Neuronal stem cell (in vitro differentiated cells): ENCODE measurements around the gene KPTN.
A peak's percentile ranks its signal among the peaks of the same experiment; 100 is the strongest.

ENCODE experiments used
- DNase-seq: peaks from one replicate; pipeline ENCODE4 v3.0.0-alpha.2; 2013; ENCODE audit warnings: low spot score
- H2AFZ ChIP-seq: one replicate; pipeline ENCODE4 v1.6.1; 2013; ENCODE audit warnings: mild to moderate bottlenecking, low read length, inconsistent platforms
- H2AK5ac ChIP-seq: 2 replicates; pipeline ENCODE4 v1.6.1; 2013; ENCODE audit warnings: low read depth, mild to moderate bottlenecking, inconsistent platforms, low read length, moderate library complexity, mixed read lengths
- H2BK120ac ChIP-seq: 2 replicates; pipeline ENCODE4 v1.6.1; 2013; ENCODE audit warnings: low read depth, mild to moderate bottlenecking, inconsistent platforms, low read length, moderate library complexity, mixed read lengths
- H2BK12ac ChIP-seq: one replicate; pipeline ENCODE4 v1.6.1; 2013; ENCODE audit warnings: low read length, inconsistent platforms
- H2BK15ac ChIP-seq: 2 replicates; pipeline ENCODE4 v1.6.1; 2013; ENCODE audit warnings: mild to moderate bottlenecking, low read length, inconsistent platforms, mixed read lengths
- H2BK5ac ChIP-seq: one replicate; pipeline ENCODE4 v1.6.1; 2013; ENCODE audit warnings: inconsistent platforms, mild to moderate bottlenecking, low read length, moderate library complexity
- H3K14ac ChIP-seq: one replicate; pipeline ENCODE4 v1.6.1; 2013; ENCODE audit warnings: low read length, inconsistent platforms
- H3K18ac ChIP-seq: 2 replicates; pipeline ENCODE4 v1.6.1; 2013; ENCODE audit warnings: low read length, inconsistent platforms
- H3K23ac ChIP-seq: 2 replicates; pipeline ENCODE4 v1.6.1; 2013; ENCODE audit warnings: low read depth, mild to moderate bottlenecking, mixed read lengths, low read length, inconsistent platforms; ENCODE audit not compliant: poor library complexity
- H3K27ac ChIP-seq: replicated peaks from 3 replicates; pipeline ENCODE4 v1.5.1; 2013; ENCODE audit warnings: low read length, inconsistent platforms
- H3K27me3 ChIP-seq, 3 experiments: 2 replicates each; pipeline ENCODE4 v1.6.1; 2013; ENCODE audit warnings: low read length in 3 of 3, mild to moderate bottlenecking in 2 of 3, inconsistent platforms in 1 of 3, low read depth in 1 of 3, mixed read lengths in 1 of 3, moderate library complexity in 1 of 3; ENCODE audit not compliant: control insufficient read depth in 3 of 3, insufficient read depth in 3 of 3
- H3K36me3 ChIP-seq, 2 donors: replicated peaks in 1 of 2; 2 replicates each; pipeline ENCODE4 v1.6.1; 2013; ENCODE audit warnings: low read length in 2 of 2; ENCODE audit not compliant: control insufficient read depth in 2 of 2, insufficient read depth in 2 of 2
- H3K4ac ChIP-seq: 2 replicates; pipeline ENCODE4 v1.6.1; 2013; ENCODE audit warnings: inconsistent platforms, mild to moderate bottlenecking, low read length, moderate library complexity
- H3K4me1 ChIP-seq, 2 donors: 1 replicate in 1 of 2; 2 replicates in 1 of 2; pipeline ENCODE4 v1.6.1; 2013; ENCODE audit warnings: low read length in 2 of 2, low read depth in 1 of 2; ENCODE audit not compliant: control insufficient read depth in 2 of 2, insufficient read depth in 1 of 2
- H3K4me2 ChIP-seq: one replicate; pipeline ENCODE4 v1.6.1; 2013; ENCODE audit warnings: mild to moderate bottlenecking, low read length, inconsistent platforms; ENCODE audit not compliant: insufficient read depth, poor library complexity, severe bottlenecking
- H3K4me3 ChIP-seq, 2 donors: 2 replicates each; pipeline ENCODE4 v1.5.1; 2013; ENCODE audit warnings: low read length in 2 of 2, mild to moderate bottlenecking in 2 of 2, inconsistent platforms in 1 of 2, moderate library complexity in 1 of 2
- H3K79me1 ChIP-seq: one replicate; pipeline ENCODE4 v1.6.1; 2013; ENCODE audit warnings: low read depth, mild to moderate bottlenecking, inconsistent platforms, low read length, moderate library complexity
- H3K9ac ChIP-seq: one replicate; pipeline ENCODE4 v1.6.1; 2013; ENCODE audit warnings: mild to moderate bottlenecking, low read depth, low read length, inconsistent platforms; ENCODE audit not compliant: poor library complexity
- H3K9me3 ChIP-seq, 2 donors: replicated peaks in 1 of 2; 2 replicates each; pipeline versions ENCODE3 to v1.6.1; 2013; ENCODE audit warnings: low read length in 2 of 2, mild to moderate bottlenecking in 2 of 2, inconsistent platforms in 1 of 2, low read depth in 1 of 2, mixed read lengths in 1 of 2, moderate library complexity in 1 of 2; ENCODE audit not compliant: control insufficient read depth in 2 of 2, insufficient read depth in 1 of 2
- H4K8ac ChIP-seq: one replicate; pipeline ENCODE4 v1.6.1; 2013; ENCODE audit warnings: low read depth, mild to moderate bottlenecking, inconsistent platforms, low read length, moderate library complexity
- H4K91ac ChIP-seq: one replicate; pipeline ENCODE4 v1.6.1; 2013; ENCODE audit warnings: low read length, low read depth, mild to moderate bottlenecking, inconsistent platforms; ENCODE audit not compliant: poor library complexity
- WGBS, 2 donors: extraction: QIAGEN DNeasy Blood & Tissue Kit; methylation state at CpG; one replicate each; pipeline ENCODE4 v1.1.7; 2013; ENCODE audit warnings: missing lambda C conversion rate in 2 of 2, mixed read lengths in 1 of 2; ENCODE audit not compliant: insufficient read length in 2 of 2, insufficient replicate concordance in 1 of 2; ENCODE audit errors: extremely low coverage in 2 of 2; 5-methylcytosine and 5-hydroxymethylcytosine counted together

Gene KPTN

DNA sequence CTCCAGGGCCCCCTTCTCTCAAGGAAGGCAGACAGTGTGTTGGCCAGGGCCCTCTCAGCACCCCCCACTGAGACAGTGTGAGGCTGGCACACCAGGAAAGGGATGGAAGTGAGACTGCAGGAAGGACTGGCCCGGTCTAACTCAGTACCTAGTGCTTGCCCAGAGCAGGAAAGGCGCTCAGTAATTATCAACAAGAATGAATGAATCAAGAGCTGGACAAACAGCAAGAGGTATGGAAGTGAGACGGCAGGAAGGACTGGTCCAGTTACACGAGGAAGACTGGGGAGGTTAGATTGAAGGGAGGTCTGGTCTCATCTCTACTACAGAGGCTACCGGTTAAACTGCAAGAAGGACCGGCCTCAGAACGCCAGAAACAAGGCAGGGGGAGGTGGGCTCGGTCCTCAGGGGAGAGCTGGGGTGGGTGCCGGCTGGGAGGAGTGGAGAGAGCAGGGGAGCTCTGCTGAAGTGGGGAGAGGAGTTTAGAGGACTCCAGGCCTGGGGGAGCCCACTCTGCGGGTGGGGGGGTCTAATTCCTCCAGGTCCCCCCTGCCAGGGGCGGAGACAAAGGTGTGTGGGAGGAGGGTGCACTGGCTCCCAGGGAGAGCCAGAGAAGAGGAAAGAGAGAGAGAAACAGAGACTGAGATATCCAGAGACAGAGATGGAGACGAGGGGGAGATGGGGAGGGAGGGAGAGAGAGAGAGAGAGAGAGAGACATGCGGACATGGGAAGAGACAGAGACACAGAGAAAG is 13.4 kb downstream of the KPTN start:
- Histone ChIP-seq H3K4ac (no peak overlapping the region), H3K4me2 (peak overlapping the region; percentile 80), H4K91ac (no peak overlapping the region), H2BK120ac (no peak overlapping the region), H3K36me3 (no peaks in the 10 kb centered on the region), H3K9ac (peak overlapping the region; percentile 50), H3K79me1 (peaks cover 1% of the 10 kb centered on the region), H2BK12ac (no peak overlapping the region), H2BK15ac (peak overlapping the region; percentile 97), H3K9me3 (no peaks in the 10 kb centered on the region), H4K8ac (no peak overlapping the region), H3K27me3 (peaks cover 0 to 25% (median 3%) of the 10 kb centered on the region in 3 experiments), H3K18ac (peak overlapping the region; percentile 84), H3K27ac (no peak overlapping the region), H3K4me1 (peaks cover 9 to 30% of the 10 kb centered on the region in 2 donors), H2BK5ac (peak overlapping the region; percentile 66), H3K14ac (peak overlapping the region; percentile 31), H2AK5ac (peak overlapping the region; percentile 93), H3K4me3 (peak overlapping the region in 1 of 2 donors; percentile 81), H2AFZ (no peak overlapping the region), H3K23ac (no peak overlapping the region)
- no peak for DNase-seq
- WGBS, 2 donors = no CpG with 5 or more reads among the region's 13 CpGs

DNA sequence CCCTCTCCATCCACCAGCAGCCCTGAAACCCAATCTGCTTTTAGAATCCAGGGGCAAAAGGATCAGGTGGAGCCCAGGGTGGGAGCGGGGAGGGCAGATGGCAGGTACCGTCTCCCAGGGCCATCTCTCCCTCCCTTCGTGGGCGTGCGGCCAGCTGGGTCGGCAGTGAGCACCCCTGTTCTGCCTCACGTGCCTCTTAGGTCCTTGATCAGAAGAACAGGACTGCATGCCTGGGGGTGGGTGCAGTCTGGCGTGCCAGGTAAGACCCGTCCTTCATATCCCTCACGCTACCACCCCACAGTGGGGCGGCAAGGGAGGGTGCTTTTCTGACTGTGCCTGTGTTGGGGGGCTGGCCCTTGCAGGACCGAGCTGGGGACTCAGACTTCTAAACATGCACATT is 14.3 kb downstream of the KPTN start:
- WGBS, 2 donors = no CpG with 5 or more reads among the region's 12 CpGs
- Histone ChIP-seq H3K4me2 (peak overlapping the region; percentile 14), H2AFZ (no peak overlapping the region), H2BK15ac (peak overlapping the region; percentile 97), H3K14ac (peak overlapping the region; percentile 67), H3K36me3 (no peaks in the 10 kb centered on the region), H4K8ac (no peak overlapping the region), H3K23ac (peak overlapping the region; percentile 92), H4K91ac (peak overlapping the region; percentile 11), H2BK12ac (peak overlapping the region; percentile 93), H2BK120ac (no peak overlapping the region), H3K9me3 (no peaks in the 10 kb centered on the region), H3K27me3 (peaks cover 0 to 25% (median 3%) of the 10 kb centered on the region in 3 experiments), H2AK5ac (peak overlapping the region; percentile 93), H2BK5ac (peak overlapping the region; percentile 77), H3K9ac (peak overlapping the region; percentile 79), H3K79me1 (no peaks in the 10 kb centered on the region), H3K18ac (peak overlapping the region; percentile 84), H3K4ac (peak overlapping the region; percentile 4), H3K4me1 (peaks cover 9 to 30% of the 10 kb centered on the region in 2 donors), H3K27ac (no peak overlapping the region), H3K4me3 (no peak overlapping the region)
- DNase-seq = no peak

DNA sequence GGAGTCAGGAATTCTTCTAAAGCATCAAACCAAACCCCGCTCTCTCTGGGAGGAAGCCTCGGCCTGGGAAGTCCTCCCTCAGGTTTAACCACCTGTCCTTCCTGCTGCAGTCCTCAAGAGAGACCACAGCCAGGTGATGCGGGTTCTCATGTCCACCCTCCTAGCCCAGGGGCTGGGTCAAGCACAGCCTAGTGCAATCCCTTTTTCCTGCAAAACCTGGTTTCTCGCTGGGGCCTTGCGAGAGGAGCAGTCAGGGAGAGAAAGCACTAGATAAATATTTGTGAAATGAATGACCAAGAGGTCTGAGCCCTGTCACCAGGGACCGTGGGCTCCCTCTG is 14.7 kb downstream of the KPTN start:
- H4K91ac ChIP-seq = peak overlapping the region; percentile 11
- no peak overlapping the region for H4K8ac ChIP-seq
- no peaks in the 10 kb centered on the region for H3K79me1 ChIP-seq
- peaks cover 0 to 25% (median 3%) of the 10 kb centered on the region in 3 experiments for H3K27me3 ChIP-seq
- no peaks in the 10 kb centered on the region for H3K9me3 ChIP-seq
- H3K4me1 ChIP-seq = peaks cover 9 to 30% of the 10 kb centered on the region in 2 donors
- H2BK15ac ChIP-seq = peak overlapping the region; percentile 97
- H2BK120ac ChIP-seq = no peak overlapping the region
- no peak for DNase-seq
- H2AK5ac ChIP-seq = peak overlapping the region; percentile 93
- H2BK12ac ChIP-seq = no peak overlapping the region
- no peak overlapping the region for H3K27ac ChIP-seq
- no peak overlapping the region for H3K4me3 ChIP-seq
- H3K9ac ChIP-seq = peak overlapping the region; percentile 64
- H2AFZ ChIP-seq = no peak overlapping the region
- no peak overlapping the region for H3K4ac ChIP-seq
- no peaks in the 10 kb centered on the region for H3K36me3 ChIP-seq
- H3K18ac ChIP-seq = peak overlapping the region; percentile 84
- peak overlapping the region; percentile 46 for H3K4me2 ChIP-seq
- WGBS, 2 donors = no CpG with 5 or more reads among the region's 6 CpGs
- H3K14ac ChIP-seq = no peak overlapping the region
- peak overlapping the region; percentile 77 for H2BK5ac ChIP-seq
- no peak overlapping the region for H3K23ac ChIP-seq

DNA sequence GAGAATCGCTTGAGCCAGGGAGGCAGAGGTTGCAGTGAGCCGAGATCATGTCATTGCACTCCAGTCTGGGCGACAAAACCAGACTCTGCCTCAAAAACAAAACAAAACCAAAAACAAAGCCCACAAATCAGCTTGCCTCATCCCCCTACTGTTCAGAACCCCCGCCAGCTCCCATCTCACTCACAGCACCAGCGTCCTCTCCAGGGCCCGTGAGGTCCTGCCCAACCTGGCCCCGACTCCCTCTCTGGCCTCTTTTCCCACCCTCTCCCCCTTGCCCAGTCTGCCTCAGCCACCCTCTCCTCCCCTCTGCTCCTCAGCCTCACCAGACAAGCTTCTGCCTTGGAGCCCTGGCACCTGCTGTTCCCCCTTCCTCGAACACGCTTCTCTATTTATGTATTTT is 16.1 kb downstream of the KPTN start:
- Histone ChIP-seq H3K79me1 (no peaks in the 10 kb centered on the region), H3K36me3 (no peaks in the 10 kb centered on the region), H3K4me3 (no peak overlapping the region), H4K91ac (no peak overlapping the region), H3K4ac (no peak overlapping the region), H2BK5ac (no peak overlapping the region), H3K14ac (no peak overlapping the region), H2BK15ac (peak overlapping the region; percentile 84), H4K8ac (no peak overlapping the region), H3K9me3 (no peaks in the 10 kb centered on the region), H2BK120ac (no peak overlapping the region), H3K9ac (peak overlapping the region; percentile 40), H3K4me2 (no peak overlapping the region), H2AK5ac (peak overlapping the region; percentile 89), H3K18ac (peak overlapping the region; percentile 88), H3K27me3 (peaks cover 0 to 25% (median 3%) of the 10 kb centered on the region in 3 experiments), H3K23ac (peak overlapping the region; percentile 50), H3K27ac (no peak overlapping the region), H3K4me1 (peaks cover 9 to 30% of the 10 kb centered on the region in 2 donors), H2BK12ac (no peak overlapping the region), H2AFZ (no peak overlapping the region)
- WGBS, 2 donors = no CpG with 5 or more reads among the region's 9 CpGs
- no peak for DNase-seq
